HG02973 (cell line): ENCODE results near the gene SEC16A.

Source experiments
- ATAC-seq: cut with Tn5 transposase; IDR thresholded peaks from one replicate; pipeline ENCODE4 v1.9.1; 2021; ENCODE audit warnings: moderate library complexity; ENCODE audit not compliant: unreplicated experiment

The SEC16A gene

GRCh38 chr9:136487672-136488071 is 4.8 kb upstream of the SEC16A start:
- no peak for ATAC-seq

DNA sequence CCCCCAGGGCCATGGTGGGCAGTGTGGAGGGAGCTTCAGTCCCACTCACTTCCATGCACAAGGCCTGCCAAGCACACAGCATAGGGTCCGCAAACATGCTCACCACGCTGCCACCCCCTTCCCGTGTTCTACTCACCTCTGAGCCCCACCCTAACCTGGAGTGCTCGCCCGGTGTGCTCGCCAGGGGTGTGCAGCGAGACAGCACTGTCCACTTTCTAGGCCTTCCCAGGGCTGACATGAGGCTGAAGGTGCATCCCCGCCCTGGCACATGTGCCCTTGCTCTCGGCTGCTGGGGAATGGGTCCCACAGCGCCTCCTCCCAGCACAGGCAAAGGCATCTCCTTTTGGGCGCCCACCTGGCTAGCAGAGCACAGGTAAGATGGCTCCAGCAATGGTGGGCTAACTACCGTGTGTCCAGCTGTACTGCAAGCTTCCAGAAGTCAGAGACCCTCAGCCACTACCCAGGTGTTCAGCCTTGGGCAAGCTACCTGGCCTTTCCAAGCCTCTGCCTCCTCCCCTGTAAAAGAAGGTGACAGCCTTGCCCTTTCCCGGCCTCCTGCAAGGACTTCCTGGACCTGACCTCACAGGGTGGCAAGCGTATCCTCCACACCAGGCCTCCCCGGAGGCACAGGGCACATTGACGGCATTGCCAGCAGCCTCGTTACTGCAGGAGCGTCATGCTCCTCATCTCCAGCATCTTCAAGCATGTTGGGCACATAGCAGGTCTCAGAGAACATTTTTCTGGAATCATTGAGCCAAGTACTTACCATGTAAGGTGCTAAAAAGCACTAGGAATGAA is 4.2 kb upstream of the SEC16A start:
- no peak for ATAC-seq

DNA sequence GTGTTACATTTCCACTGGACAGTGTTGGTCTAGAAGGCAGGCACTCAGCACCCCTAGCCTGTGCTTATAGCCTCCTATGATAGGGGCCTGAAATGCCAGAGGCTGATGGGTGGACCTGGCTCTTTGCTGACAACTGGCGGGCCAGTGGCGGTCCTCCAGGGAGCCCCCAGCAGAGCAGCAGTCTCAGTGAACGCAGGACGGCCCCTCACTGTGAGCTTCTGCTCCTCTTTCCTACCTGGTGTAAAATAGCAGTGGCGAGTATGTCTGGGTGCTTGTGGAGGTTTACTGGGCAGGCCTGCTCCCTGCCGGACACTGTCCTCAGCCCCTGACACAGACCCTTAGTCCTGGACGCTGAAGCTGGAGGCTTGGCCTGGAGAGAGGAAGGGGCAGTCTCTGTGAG is 3.3 kb upstream of the SEC16A start:
- no peak for ATAC-seq

DNA sequence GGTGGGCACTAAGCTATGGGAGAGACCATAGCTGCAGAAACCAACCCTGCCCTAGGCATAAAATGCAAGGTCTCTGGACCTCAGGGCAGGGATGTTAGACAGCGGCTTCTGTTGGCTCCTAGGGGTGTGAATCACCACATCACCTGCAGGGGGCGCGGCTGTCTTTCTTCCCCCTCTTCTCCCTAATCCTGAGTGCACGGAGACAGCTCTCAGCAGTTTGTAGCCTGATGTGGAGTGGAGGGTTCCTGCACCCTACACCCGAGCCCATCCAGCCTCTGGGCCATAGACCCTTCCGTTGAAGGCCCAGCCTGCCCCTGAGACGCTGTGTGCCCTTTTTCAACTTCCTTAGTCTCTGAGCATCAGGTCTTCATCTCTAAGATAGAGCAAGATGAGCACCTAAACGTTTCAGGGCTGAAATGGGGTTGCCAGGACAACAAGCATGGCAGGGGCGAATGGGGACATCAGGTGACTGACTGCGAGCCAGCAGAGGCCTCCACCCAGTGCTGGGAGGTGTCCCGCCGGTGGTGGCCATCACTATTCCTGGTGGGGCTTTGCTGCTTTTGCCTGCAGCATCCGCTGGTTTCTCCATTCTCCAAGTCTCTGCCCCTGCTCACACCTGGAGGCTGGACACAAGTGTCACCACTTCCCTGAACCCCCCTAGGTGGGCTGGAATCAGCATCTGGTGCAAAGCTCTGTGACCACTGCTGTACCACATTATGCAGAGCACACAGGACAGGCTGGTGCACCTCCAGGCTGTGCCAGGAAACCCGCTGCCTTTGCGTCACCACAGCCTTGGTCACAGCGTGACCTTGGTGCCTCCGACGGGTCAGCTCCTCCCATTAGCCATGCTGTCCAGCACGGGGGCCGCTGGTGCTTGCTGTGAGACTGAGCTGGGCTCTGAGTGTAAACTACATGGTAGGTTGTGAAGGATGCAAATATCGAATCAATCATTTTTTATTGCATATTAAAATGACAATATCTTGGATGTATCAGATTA is 2.5 kb upstream of the SEC16A start:
- no peak for ATAC-seq

DNA sequence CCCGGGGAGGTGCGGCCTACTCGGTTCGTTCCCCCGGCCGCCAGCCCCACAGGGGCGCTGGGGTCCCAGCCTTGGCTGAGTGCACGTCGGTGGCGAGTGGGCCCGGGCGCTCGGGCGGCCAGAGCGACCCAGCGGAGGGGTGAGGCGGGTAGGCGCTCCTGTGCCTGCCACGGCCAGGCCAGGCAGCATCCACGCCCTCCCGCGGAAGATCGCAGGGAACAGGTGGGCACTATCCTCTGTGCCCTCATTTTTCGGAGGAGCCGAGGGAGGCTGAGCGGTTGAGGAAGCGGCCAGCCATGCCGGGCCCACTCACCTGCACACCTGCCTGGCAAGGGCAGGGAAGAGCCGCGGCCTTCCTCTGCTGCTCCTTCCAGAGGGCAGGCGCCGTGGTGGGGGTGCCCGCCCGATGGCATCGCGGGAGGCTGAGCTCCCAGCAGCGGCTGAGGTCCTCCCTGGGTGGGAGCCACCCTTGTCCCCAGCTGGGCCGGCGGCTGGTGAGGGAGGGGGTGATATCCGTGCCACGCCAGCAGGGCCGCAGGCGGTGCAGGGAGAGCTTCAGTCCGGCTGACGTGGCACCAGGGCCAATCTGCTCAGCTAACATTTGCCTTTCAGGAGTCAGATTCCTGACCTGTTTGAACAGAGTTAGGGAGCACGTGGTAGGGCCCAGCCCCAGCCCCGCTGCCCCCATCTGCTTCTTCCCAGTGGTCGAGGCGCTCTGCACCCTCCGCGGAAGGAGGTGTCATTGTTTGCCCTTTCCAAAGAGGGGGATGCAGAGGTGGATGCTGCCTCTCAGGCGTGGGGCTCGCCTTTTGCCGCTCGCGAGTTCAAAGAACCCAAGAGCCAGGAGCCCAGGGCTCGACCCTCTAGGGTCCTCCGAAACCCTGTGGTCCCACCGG is 1.6 kb upstream of the SEC16A start:
- no peak for ATAC-seq

- peak; percentile 51 for ATAC-seq
Measured at GRCh38 chr9:136483589-136484152, 831 bp upstream of the SEC16A start.

DNA sequence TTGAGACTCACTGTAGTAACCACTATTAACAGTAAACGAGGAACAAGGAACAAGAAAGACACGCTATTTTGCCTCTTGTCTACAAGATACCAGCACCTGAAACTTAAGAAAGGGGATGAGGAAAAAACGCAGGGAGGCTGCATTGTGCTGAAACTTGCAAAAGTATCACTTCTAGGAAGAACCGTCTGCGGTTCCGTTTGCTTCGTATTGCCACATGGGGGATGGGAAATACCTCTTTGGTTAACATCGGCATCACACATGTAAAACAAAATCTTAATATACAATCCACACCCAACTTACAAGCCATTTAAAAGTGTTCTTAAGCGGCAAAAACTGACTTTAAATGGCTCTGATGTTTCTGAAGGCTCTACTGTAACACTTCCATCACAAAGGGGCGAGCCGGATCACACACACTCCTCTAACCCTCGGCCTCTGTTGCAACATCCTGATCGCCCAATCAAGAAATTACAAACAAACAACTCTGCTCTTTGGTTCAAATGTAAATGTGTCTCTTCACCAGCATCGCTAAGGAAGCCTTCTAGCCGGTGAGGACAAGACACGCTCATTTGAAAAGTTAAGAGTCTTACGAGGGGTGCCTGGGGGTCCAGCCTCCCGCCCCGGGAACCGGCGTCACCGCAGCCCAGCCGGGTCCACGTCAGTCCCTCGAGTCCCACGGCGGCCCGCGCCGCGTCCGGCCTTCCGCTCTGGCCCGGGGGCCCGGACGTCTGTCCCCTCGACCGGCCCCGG is 621 bp downstream of the SEC16A start:
- no peak for ATAC-seq

GRCh38 chr9:136481558-136481957 is 1.3 kb downstream of the SEC16A start:
- no peak for ATAC-seq

- ATAC-seq, result no peak
Measured at GRCh38 chr9:136476369-136477150, 6.3 kb downstream of the SEC16A start.

- ATAC-seq, result no peak
Measured at GRCh38 chr9:136474974-136475865, 7.6 kb downstream of the SEC16A start.

DNA sequence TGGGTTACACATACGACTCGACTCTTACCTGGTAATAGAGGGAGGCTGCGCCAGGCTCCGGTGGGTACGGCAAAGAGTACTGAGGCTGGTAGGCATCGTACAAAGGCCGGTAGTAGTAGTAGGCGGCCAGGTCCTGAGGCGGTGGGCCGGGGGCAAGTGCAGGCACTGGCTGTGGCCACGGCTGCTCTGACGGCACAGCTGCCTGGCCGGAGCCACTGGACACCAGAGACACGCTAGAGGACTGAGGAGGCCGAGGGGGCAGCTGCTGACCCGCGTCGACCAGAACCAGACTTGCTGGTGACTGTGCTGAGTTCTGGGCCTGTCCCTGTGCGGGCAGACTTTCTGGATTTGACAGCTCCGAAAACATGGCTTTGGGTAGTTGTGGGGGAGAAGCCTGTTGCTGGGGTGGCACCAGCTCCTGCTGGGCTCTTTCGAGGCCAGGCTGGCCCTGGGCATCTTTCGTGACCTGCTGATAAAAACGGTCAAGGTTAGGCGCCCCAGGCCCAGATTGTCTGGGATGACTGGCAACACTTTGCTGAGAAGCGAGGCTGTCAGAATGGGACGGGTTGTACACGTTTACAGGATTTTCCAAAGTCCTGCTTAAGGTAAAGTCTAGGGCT is 8.7 kb downstream of the SEC16A start:
- no peak for ATAC-seq

DNA sequence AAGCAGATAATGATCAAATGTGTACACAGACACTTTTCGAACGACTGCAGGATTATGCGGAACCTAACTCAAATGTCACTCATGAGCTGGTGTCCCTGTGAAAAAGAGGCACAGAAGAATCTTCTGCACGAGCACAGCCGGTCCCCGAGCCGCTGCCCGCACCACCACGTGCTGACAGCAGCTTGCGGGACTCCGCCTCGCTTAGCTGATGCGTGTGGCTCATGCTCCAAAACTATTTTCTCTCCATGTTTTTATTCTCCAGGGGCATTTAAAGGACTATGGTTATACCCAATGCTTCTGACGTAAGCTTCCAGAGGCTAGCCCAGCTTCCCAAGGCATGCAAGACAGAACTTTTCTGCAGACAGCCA is 9.5 kb downstream of the SEC16A start:
- ATAC-seq, result no peak

GRCh38 chr9:136472640-136473353 is 10.0 kb downstream of the SEC16A start:
- no peak for ATAC-seq

DNA sequence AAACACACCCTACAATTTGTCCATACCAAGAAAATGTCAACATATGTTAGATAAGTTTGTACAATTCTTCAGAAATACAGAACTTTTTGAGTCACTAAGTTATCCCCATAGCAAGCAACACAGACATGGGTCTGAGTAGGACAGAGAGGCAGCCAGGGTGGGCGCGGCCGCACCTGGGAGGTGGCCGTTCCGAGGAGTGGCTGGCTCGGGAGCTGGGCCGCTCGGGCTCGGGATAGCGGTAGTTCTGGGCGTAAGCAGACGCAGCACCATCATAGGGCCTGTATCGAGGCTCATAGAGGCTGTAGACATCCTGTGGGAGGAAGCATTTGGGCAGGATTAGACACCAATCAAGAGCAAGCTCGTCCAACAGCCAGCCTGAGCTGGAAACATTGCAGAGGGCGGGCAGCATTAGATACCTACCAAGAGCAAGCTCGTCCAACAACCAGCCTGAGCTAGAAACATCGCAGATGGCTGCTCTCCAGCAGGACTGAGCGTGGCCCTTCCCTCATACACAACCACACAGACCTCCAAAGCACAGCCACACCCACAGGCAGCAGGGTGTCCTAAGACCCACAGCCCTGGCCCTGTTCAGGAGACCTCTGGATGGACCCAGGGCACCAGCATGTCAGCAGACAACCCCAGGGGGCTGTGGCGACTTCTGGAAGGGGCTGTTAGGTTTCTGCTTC is 10.9 kb downstream of the SEC16A start:
- ATAC-seq, result no peak

DNA sequence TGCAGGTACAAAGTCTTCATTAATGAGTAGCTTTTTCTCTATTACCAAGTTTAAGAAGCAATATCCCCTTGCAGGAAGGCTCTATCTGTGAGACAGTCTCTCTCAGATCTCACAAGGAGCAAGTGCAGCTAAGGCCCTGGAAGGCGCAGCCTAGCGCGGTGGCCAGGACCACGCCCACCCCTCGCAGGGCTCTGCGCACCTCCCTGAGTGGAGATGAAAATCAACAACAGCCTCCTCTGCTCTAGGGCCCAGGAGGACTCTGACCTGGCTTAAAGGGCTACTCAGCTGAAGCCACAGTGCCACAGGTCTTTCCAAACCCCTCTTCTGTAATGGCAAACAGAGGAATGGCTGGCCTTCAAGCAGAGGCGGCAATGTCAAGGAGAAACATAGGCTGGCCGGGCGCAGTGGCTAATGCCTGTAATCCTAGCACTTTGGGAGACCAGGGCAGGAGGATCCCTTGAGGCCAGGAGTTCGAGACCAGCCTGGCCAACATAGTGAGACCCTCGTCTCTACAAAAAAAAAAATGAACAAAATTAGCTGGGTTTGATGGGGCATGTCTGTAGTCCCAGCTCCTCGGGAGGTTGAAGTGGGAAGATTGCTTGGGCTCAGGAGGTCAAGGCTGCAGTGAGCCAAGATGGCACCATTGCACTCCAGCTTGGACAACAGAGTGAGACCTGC is 11.9 kb downstream of the SEC16A start:
- ATAC-seq, result no peak

DNA sequence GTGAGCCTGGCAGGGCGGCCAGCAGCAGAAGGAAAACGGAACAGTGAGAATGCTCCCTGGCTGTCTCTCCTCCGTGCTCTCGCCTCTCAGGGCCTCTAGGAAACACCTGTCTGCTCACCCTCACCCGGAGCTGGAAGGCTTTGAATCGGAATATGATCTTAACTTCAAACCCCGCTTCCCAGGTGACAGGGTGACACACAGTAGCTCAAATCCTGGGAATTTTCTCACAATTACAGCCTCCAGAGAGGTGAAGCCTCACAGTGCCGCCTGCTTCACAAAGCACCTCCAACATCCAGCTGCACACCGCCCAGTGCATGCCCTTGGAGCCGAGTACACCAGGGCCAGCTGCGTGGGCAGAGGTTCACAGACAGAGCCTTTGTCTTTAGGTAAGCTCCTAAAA is 12.5 kb downstream of the SEC16A start:
- ATAC-seq, result no peak
